NCI-H128 (cell line): ENCODE data around the gene SEMA6B.
A peak's percentile ranks its signal among the peaks of the same experiment; 100 is the strongest.
"Not testable (repeated sequence)": the region's sequence is repeated elsewhere in the genome, so short reads cannot be mapped to it uniquely, and the experiment has no call there.

Source experiments
- DNase-seq: peaks from one replicate; lab custom pipeline; 2025; ENCODE audit not compliant: unreplicated experiment; lab: John Stamatoyannopoulos, UW

Gene SEMA6B

DNA sequence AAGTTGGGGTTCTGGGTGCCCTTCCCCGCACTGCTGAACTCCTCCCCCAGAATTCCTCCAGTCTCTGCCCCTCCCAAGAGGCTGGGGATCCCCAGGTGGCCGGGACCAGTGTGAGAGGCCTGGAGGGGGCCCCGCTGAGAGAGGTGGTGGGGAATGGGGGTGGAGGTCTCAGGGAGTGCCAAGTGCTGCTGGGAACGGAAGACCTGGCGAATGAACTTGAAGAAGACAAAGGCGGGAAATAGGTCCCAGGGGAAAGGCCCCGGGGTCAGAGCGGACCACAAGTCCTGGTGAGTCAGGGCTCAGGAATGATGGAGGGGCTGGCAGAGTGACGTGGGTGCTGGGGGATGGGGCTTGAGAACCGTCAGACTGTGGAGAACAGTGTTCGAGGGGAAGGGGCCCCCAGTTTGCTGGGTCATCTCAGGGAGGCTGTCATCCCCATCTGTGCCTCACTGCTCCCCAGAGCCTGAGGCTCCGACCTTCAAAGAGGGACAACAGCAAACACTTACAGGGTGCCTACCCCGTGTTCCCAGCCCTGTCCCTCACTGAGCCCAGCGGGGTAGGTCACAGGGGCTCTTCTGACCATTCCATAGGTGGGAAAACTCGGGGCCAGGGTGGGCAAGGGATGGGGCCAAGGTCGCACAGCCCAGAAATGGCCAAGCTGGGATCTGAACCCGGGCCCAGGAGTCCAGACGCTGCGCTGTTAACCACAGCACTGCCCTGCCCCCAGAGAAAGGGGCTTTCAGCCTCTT is 16.0 kb upstream of the SEMA6B start:
- DNase-seq: no peak

DNA sequence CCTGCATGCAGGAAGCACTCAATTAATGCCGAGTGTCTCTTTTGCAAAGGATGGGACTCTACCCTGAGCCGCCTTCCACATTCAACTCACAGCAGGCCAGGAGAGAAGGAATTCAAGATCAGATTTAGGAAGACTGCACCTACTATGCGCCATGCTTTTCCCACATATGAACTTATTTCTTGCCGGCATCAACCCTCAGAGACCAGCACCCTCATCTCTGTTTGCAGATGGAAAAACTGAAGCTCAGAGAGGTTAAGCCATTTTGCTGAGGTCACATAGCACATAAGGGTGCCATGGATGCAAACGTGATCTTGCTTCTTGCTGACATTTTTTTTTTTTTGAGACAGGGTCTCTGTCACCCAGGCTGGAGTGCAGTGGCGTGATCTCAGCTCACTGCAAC is 14.2 kb upstream of the SEMA6B start:
- no peak for DNase-seq

DNA sequence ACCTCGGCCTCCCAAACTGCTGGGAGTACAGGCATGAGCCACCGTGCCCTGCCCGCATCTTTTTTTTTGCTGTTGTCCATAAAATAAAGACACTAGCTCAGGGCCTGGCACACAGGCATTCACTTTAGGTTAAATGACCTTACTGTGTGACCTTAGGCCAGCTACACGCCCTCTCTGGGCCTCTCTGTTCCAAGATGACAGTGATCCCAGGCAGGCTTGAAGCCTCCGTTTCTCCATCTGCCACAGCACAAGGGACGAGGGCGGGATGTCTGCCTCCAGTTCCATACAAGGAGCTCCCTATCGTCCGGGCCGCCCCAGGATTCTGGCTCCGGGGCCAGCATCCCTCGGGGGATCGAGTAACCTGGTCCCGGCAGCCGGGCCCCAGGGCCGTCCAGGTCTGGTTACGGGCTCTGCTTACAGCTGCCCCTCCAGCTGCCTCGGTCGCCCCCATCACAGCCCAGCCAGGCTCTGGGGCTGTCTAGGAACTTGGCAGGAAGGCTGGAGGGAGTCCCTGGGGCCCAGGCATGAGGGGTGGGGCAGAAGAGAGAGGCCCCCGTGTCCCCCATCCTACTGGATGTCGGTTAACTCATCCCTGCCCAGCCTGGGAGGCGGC is 11.9 kb upstream of the SEMA6B start:
- no peak for DNase-seq

DNA sequence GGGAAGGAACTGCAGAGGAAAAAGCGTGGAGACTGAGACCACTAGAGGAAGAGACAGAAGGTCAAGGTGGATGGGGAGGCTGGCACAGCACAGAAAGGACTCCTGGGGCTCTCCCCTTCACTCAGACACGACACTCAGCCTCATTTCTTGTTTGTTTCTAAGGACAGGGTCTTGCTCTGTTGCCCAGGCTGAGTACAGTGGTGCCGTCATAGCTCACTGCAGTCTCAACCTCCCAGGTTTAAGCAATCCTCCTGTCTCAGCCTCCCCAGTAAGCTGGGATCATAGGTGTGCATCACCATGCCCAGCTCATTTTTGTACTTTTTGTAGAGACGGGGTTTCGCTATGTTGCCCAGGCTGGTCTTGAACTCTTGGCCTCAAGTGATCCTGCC is 11.4 kb upstream of the SEMA6B start:
- no peak for DNase-seq

DNA sequence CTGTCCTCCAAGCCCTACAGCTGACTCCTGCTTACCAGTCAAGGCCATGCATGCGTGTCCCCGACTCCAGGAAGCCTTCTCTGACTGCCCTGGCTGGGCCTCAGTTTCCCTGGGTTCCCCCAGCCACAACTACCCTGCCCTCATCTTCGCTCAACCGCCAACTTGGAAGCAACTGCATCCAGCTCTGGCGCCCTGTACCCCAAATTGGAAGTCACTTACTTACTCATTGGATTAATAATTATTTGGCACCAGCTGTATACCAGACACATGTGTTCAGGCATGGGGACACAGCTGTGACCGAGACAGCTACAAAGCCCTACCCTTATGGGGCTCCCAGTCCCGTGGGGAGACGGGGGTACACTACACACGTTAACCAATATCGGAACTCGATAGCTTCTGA is 10.9 kb upstream of the SEMA6B start:
- no peak for DNase-seq

DNA sequence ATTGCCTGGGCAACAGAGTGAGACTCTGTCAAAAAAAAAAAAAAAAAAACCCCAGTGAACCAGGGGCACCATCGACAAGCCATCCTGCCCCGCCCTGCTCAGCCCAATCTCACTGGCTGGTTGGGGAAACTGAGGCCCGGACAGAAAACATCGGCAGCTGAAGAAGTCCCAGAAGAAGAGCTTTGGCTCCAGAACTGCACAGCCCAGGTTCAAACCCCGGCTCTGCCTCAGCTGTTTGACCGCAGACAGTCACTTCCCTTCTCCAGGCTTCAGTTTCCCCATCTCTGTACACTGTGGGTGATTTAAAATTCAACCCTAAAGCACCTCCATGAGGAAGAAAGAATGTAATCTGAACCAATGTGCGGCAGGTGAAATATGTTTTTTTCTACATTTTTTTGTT is 9.4 kb upstream of the SEMA6B start:
- DNase-seq: no peak

DNA sequence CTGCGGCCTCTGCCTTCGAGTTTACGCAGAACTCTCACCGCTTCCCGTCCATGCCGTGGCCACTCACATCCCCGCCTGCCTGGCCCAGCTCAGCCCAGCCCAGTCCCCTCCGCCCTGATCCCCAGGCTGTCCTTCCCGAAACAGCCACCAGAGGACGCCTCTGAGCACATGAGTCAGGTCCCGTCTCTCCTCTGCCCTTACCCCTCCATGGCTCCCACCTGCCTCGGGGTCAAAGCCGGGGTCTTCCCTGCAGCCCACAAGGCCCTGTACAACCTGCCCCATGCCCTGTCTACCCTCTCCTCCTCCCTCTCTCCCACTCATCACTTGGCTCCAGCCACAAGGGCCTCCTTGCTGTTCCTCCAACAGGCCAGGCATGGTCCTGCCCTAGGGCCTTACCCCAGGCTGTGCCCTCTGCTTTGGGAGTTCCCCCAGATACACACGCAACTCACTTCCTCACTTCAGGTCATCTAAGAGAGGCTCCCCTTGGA is 8.1 kb upstream of the SEMA6B start:
- DNase-seq: no peak

DNA sequence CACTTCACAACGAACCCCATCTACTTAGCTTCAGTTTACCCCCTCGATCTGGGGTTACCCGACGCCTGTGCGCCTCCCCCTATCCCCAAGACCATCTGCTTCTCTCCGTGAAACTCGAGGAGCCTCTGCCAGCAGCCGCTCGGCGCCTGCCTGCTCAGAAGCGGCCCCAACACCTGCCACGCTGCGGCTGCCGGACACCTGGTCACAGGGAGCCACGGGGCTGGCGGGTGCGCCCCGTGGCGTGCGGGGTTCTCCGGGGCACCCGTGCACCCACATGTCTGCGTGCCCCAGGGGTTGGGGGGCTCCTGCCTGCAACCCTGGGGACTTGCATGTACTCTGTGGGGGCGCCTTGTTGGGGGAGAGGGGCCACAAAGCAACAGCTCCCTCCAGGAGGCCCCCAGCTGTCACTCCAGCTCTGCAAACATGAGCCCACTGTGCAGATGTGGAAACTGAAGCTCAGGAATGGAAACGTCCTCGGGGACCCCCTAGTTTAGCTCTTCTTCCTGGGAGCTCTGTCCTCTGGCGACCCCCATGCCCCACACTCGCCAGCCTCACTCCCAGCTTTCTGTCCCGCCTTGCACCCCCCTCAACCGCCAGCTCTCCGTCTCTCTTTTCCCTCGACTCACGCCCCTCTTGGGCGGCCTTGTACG is 7.0 kb upstream of the SEMA6B start:
- DNase-seq: peak; percentile 27

DNA sequence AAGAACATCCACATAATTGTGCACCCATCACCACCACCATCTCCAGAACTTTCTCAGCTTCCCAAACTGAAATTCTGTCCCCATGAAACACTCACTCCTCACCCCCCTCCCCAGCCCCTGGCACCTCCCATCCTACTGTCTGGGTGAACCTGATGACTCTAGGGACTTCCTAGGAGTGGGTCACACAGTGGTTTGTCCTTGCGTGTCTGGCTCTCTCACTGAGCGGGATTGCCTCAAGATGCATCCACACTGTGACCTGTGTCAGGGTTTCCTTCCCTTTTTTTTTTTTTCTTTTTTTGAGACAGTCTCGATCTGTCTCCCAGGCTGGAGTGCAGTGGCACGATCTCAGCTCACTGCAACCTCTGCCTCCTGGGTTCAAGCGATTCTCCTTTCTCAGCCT is 4.1 kb upstream of the SEMA6B start:
- DNase-seq: not testable (repeated sequence)

DNA sequence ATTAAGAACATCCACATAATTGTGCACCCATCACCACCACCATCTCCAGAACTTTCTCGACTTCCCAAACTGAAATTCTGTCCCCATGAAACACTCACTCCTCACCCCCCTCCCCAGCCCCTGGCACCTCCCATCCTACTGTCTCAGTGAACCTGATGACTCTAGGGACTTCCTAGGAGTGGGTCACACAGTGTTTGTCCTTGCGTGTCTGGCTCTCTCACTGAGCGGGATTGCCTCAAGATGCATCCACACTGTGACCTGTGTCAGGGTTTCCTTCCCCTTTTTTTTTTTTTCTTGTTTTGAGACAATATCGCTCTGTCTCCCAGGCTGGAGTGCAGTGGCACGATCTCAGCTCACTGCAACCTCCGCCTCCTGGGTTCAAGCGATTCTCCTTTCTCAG is 2.6 kb upstream of the SEMA6B start:
- DNase-seq: not testable (repeated sequence)

DNA sequence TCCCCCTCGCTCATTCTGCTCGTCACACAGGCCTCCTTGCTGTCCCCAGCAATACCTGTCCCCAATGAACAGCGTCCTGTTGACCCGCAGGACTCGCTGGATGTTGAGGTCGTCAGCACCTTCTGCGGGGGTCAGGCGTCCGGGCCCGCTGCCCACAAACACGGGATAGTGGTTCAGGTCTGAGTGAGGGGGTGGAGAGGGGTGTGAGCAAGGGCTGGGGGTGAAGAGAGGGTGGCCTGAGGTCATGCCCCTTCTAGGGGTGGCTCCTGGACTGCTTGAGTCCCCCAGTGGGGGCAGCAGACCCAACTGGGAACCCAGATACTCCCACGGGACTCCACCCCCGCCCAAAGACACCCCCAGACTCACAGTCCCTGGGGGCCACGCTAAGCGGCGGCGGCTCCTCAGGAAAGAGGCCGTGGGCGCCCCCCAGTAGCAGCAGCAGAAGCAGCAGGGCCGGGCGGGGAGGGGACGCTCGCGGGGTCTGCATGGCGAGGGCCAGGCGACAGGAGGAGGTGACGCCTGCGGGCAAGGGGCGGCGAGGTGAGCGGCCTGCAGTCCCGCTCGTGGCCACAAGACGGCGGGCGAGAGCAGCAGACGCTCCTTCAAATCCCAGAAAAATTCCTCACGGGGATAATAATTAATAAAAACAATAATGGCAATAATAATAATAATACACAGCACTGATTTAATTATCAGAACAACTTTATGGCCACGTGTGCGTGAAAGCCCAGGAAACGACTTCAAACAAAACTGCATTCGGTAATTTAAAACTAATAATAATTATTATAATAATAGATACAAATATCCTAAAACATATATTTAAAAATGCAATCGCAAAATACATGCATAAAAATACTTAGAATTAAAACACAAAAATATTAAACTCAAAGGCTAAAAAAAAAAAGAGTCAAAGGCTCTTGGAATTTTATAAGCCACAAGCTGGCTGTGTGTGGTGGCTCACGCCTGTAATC is 1.2 kb downstream of the SEMA6B start:
- no peak for DNase-seq

DNA sequence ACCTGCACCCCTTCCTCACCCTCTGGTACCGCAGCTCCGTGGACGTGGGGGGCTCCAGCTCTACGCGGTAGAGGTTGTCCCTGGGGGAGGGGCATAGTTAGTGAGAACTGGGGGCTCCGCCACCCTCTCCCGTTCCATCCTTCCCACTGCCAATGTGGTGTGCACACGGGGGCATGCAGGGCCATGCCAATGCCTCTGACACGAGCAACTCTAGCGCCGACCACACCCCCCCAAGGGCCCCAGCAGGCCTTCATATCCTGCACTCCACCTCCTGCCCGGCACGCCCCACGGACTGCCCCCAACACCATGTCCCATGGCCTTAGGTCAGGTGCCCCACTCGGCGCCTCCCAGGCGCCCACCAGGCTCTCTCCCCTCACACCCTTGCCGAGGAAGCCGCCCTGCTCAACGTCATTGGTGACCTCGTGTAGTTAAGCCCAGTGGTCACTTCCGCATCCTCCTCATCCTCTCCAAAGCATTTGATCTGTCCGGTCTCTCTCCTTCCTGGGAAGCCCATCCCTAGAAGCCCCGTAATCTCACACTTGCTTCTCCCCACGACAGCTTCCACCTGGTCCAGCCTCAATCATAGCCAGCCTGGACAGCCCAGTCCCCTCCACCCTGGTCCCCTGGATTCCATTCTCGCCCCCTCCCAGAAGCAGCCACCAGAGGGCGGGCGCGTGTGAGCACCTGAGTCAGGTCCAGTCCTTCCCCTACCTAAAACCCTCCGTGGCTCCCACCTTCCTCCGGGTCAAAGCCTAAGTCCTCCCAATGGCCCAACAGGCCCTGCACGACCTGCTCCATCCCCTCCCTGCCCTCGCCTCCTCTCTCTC is 2.1 kb downstream of the SEMA6B start:
- DNase-seq: no peak

DNA sequence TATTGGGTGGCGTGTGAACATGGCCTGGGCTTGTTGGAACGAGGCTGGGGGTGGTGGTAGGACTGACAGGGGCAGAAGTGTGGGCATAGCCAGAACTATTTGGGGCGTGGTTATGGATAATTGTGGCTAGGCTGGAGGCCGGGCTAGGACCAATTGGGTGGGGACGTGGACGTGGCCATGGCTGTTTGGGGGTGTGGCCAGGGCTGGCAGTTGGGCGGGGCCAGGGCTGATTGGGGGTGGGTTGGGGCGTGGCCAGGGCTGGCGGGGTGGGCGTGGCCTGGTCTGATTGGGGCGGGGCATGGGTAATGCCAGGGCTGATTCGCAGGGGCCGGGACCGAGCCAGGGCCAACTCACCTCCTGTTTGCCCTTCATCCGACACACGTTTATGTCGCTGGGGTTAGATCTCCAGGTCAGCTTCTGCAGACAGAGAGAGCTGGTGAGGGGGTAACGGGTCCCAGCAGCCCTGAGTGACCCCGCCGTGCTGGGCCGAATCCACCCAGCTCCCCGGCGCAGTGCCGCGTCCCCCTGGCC is 2.8 kb downstream of the SEMA6B start:
- no peak for DNase-seq

DNA sequence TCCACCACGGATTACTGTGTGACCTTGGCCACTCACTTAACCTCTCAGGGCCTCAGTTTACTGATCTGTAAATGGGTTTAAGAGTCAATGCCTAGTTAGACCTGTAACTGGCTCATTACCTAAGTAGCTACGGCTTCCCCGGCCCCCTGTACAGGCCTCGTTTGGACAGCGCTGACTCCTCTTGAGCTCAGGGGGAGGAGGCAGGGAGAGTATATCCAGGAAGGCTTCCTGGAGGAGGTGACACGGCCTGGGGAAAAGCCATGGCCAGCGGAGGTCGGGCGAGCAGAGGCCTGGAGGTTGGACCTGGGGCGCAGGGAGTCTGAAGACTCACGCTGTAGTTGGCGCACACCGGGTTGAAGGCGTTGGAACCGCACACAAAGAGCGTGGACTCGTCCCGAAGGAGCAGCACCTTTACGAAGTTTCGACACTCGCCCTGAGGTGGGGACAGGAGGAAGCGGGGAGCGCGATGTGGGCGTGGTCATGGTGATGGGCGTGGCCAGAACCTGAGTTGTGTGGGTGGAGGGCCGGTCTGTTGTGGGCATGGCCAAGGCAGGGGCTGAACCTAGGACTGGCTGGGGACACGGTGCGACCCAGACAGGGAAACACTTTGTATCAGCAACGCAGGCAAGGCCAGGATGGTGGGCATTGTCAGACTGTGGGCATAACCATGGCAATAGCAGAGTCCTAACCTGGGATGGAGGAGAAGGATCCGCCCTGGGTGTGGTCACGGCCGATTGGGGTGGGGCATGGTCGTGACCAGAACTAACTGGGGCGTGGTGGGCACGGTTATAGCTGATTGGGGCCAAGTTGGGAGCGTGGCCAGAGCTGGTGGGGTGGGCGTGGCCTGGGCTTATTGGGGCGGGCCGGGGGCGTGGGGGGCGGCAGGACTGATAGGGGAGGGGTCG is 3.6 kb downstream of the SEMA6B start:
- DNase-seq: no peak

DNA sequence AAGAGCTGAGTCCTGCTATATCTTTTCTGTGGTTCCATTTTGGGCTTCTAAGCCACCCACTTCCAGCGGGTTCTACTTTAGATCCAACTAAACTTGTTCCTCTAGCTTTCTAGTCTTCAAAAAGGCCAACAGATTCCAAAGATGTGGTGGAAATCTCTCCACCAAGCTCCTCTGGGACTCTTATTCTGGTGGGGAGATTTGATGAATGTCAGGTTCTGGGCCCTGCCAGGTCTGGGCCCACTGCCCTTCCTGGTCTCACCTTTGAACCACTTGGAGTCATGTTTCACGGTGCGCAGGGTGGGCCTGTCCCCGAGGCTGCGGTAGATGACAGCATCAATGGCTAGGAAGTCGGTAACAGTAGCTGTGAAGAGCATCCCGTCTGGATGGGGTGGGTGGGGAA is 4.8 kb downstream of the SEMA6B start:
- no peak for DNase-seq

DNA sequence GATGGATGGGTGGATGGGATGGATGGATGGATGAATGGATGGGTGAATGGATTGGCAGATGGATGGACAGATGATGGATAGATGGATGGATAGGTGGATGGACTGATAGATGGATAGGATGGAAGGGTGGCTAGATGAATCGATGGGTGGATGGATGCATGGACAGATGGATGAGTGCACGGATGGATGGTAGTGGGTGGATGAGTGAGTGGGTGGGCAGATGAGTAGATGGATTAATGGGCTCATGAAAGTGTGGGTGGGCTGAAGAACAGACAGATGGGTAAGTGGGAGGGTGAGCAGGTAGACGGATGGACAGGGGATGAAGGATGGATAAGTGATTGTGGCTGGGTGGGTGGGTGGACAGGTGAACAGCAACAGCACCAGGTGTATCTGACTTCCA is 5.7 kb downstream of the SEMA6B start:
- no peak for DNase-seq

DNA sequence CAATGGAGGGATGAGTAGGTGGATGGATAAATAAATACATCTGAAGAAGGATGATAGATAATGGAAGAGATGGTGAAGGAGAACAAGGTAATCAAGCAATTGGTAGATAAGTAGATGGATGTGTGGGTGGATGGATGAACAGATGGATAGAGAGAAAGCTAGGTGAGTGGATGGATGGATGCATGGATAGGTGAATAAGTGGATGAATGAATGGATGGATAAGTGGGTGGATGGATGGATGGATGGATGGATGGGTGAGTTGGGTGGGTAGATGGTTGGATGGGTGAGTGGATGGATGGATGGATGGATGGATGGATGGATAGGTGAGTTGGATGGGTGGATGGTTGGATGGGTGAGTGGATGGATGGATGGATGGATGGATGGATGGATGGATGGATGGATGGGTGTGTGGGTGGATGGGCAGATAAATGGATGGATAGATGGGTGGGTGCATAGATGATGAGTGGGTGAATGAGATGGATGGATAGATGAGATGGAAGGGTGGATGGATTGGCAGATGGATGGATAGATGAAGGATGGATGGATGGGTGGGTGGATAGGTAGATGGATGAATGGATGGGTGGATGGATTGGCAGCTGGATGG is 6.3 kb downstream of the SEMA6B start:
- DNase-seq: no peak

DNA sequence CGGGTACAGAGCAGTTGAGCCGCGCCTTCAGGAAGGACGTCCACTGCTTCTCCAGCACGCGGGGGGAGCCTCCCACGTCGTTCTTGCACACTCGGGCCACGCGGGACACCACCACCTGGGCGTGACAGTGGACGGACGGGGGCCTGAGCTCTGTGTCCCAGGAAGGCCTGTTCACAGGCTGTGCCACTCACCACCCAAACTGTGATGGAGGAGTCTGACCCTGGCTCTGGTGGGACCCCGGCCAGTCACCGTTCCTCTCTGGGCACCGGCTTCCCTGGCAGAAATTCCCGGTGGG is 7.0 kb downstream of the SEMA6B start:
- DNase-seq: no peak
